Endometrial microvascular endothelial cells (primary cell): ENCODE measurements around the gene ANKMY1. TPM values are rescaled to one million over a fixed set of nuclear protein-coding genes. Genes with fewer than 3 reads are reported as not detected.
"Not testable (repeated sequence)": the region's sequence is repeated elsewhere in the genome, so short reads cannot be mapped to it uniquely, and the experiment has no call there.

ENCODE experiments used
- in situ Hi-C: cut with HindIII; loops from 2 replicates; pipeline ENCODE4 v1.10.0; 2017; ENCODE audit warnings: low sequenced_read_pairs, low pct_unique_long_range_greater_than_20kb; ENCODE audit errors: inconsistent ontology term
- total RNA-seq: library from RNA; depleted of rRNA; stranded (reverse); fragments of >200 nt; gene quantifications from one replicate; pipeline ENCODE4 v1.2.3, GENCODE V29; 2015; ENCODE audit errors: inconsistent ontology term

Gene ANKMY1
- total RNA-seq, 1 donor from 2014 or later: 3.0 TPM

- in situ Hi-C loops: no loop called here
Observed at GRCh38 chr2:240572141-240573031, 14.6 kb upstream of the ANKMY1 start.

DNA sequence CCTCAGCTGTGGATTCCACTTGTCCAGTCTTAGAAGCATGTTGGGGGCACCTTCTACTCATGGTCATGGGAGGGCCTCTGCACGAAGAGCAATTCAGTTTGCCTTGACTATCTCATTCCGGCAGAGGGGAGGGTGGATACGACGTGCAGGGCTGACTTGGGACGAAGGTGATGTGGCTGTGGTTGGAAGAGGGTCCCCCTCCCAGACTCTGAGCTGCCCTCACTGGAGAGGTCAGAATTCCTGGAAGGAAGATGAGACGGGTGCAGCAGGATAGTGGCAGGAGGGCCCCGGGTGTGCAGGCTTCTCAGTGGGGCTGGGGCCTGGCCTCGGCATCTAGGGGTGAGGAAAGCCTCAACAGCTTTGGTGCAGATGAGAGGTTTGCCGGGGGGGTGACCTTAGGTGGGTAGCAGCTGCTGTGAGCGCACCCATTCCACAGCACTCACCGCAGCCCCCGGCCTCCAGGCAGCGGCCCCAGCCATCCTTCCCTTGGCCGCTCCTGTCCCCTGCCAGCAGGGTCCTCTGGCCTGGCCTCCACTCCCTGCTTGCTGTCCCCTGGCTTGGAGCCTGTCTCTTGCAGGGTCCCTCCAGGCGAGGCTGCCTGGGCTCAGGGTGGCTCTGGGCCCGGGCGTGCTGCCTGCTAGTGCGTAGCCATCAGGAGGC is 13.7 kb upstream of the ANKMY1 start:
- in situ Hi-C loops: no loop called here

GRCh38 chr2:240570531-240571313 is 12.9 kb upstream of the ANKMY1 start:
- in situ Hi-C loops: no loop called here

DNA sequence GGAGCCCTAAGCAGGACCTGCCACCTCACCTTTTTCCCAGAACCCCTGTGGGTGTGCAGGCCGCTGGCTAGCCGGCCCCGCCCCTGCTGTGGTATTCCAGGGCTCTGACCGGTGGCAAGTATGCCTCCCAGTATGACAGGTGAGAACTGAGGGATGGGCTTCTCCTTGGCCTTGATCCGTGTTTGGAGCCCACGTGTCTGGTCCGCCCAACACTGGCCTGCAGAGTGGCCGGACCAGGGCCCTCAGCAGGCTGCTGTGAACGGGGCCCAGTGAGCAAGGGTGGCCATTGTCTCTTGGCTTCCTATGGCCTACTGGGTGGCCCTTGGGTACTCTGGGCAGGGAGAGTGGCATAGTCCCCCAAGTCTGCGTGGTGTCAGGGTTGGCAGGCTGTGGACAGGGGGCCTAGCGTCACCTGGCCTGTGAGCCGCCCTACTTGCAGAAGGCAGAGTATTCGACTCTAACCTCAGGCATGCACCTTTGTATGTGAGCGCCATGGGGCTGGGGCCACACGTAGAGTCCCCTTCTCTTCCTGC is 12.3 kb upstream of the ANKMY1 start:
- in situ Hi-C loops: no loop called here

GRCh38 chr2:240569523-240569997 is 11.8 kb upstream of the ANKMY1 start:
- in situ Hi-C loops: no loop called here

DNA sequence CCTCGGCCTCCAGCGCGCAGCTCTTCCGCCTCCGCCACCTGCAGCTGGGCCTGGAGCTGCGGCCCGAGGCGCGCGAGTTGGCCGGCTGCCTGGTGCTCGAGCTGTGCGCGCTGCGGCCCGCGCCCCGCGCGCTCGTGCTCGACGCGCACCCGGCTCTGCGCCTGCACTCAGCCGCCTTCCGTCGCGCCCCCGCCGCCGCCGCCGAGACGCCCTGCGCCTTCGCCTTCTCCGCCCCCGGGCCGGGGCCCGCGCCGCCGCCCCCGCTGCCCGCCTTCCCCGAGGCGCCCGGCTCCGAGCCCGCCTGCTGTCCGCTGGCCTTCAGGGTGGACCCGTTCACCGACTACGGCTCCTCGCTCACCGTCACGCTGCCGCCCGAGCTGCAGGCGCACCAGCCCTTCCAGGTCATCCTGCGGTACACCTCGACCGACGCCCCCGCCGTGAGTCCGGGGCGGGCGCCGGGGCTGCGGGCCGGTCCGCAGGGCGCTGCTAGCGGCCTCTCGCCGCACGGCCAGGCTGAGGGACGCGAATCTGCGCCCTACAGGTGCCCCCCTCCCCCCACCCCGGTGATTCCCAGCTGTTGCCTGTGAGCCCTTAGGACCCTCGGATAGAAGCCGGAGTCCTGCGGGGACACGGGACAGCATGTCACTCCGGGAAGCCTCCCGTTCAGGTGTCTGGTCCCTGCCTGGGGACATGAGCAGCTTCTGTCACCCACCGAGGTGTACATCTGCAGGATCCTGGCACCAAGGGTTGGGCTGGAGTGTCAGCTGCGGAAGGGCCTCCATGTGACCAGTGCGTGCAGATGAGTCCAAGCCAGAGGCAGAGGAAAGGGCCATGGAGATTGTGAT is 11.1 kb upstream of the ANKMY1 start:
- in situ Hi-C loops: no loop called here

DNA sequence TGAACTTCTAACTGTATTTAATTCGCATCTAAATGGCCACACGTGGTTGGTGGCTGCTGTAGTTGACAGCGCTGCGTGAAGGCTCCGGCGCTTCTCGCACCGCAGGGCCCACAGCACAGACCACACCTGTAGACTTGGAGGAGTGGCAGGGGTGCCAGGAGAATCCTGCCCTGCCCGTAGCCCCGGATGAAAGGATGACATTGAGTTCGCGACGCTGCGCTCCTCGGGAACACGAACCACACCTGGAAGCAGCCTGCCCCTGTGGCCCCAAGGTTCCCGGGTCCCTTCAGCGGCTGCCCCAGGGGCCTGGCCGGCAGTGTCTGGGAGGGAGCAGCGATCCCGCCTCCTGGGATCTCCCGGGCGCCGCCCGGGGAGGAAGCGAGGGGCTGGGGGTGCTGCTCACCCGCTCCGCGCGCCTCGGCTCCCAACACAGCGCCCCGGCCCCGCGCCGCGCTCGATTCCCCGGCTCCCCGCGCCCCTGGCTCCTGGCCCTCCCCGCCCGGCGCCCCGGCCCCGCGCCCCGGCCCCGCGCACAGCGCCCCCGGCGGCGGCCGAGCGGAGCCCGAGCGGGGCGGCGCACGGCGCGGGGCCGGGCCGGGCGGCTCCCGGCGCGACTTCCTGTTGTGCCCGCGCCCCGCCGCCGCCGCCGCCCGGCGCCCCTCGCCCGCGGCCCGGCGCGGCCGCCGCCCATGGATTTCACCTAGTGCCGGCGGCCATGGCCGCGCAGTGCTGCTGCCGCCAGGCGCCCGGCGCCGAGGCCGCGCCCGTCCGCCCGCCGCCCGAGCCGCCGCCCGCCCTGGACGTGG is 10.3 kb upstream of the ANKMY1 start, which contains the start of gene RNPEPL1:
Gene RNPEPL1 (plus strand): TSS at position 613 of the 806 bp plus-strand sequence. CDS start 103 bp downstream, at position 716.
- in situ Hi-C loops: no loop called here

DNA sequence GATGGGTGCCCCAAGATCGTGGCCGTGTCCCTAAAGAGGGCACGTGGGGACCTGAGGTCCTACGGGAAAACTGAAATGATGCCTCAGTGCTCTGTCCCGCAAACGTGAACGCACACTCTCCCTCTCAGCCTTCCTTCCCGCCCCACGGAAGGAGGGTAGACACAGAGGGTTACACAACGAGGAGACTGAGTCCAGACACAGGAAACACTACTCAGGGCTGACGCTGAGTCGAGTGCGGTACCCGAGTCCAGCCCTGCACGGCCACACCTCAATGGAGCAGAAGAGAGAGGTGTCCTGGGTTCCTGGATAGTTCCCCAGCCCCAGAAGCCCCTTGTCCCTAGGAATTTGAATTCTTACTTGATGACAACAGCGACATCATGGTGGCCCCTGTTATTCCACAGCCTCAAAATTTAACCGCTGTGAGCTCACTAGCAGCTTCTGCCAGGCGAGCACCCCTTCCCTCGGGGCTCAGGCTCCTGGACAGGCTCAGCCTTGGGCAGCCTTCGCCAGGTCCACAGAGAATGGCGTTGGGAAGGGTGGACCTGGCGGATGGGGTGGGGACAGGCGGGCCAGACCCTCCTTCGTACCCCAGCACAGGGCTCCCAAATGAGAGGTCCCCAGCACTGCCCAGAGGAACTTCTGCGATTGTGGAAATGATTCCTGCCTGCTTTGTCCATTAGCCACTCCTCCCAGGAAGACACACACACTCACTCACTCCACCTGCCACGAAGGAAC is 9.5 kb upstream of the ANKMY1 start:
- in situ Hi-C loops: no loop called here

DNA sequence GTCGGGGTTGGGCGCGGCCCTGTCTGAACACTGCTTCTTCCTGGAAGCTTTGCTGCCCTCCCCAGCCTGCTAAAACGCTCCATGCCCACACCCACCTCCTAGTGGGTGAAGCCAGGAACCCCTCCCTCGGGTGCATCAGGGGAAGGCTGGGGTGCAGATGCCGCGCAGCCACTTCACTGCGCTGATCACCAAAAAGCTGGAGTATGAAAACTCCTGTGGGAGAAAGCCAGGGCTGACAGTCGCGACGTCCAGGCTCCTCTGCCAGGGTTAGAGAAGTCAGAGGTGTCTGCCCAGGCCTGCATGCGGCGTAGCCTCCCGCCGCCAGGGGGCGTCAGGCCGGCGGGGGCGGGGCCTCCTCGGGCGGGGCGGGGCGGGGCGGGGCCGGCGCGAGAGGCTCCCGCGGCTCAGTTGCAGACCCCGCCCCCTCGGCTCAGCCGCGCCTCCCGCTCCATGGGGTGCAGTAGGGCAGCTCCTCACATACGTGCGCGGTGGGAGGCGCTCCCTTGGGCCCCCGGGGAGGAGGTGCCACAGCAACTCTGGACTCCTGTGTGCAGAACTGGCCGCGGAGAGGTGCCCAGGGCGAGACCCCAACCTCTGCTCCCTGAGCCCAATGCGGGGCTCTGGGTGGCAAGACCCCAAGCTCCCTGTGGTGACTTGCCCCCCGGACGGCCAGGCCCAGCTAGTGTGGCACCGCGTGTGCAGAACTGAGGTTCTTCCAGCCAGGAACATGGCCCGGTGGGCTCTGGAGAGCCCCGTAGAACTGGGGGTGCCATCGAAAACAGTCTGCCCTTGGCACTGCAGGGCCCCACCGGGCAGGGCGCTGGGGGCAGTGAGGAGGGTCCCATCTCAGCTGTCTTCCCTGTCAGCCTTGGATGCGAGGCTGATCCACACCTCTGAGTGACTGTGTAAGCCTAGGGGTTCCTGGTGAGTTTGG is 8.7 kb upstream of the ANKMY1 start:
- in situ Hi-C loops: no loop called here

DNA sequence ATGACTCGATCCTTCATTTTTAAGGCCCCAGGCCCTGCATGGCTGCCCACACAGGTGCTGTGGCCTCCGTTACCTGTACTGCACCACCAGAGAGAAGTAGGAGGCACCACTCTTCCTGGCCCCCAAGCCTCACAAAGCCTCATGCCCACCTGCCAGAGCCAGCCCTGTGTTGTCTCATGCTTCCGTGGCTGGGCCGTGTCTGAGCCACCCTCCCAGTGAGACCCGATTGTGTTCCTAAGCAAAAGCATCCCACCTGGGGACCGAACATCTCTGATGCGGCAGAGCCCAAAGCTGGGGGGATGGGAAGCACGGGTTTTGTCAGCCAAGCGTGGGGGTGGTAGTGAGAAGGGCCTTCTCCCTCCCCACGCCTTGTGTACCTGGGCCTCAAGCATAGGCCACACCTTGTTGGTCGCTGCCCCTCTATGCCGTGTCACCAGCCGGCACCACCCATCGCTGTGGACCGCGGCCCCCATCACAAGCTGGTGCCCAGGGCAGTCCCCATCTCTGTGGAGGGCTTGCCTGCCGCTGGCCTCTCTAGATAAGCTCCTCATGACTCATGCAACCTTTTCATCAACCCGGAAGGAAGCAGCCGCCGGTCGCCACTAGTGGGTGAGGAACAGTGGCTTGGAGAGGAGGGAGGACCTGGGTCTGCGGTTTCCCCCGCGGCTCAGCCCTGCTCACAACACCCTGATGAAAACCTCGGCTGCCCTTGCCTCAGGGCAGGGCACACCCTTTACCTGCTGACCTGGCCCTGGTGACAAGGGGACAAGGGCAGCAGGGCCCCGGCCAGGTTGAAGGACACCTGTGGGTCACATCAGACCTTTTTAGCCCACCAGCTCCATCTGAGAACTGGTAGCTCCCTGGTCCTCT is 7.8 kb upstream of the ANKMY1 start:
- in situ Hi-C loops: no loop called here

DNA sequence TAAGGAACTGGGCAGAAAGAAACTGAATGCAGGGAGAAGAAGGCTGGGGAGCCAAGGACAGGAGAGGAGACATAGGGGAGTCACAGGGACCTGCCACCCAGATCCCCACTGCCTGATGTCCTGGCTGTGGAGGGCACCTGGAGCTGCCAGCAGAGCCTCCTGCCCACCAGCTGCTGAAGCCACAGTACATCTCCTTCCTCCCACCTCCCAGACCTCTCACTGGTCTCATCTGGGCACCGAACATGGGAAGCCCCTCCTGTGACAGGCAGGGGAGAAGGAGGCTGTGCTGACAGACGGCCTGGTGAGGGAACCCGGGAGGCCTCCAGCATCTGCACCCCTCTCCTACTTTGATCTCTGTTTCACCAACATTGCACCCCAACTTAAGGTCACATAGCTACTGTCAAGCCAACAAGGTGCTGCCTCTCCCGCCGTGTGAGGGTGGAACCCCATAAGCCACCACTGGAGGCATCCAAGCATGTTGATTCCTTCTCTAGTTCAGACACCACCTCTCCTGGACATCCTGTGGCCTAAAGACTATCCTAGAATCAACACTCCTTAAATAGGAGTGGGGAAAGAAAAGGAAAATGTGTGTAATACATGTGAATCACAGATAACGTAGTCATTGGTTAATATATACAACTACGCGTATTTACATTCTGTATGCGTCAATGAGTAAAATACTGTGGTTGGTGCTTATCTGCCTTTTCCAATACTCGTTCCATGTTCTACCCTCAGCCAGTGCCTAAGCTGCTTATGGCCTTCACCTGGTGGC is 7.0 kb upstream of the ANKMY1 start:
- in situ Hi-C loops: no loop called here

- in situ Hi-C loops: no loop called here
Observed at GRCh38 chr2:240563951-240564560, 6.3 kb upstream of the ANKMY1 start.

DNA sequence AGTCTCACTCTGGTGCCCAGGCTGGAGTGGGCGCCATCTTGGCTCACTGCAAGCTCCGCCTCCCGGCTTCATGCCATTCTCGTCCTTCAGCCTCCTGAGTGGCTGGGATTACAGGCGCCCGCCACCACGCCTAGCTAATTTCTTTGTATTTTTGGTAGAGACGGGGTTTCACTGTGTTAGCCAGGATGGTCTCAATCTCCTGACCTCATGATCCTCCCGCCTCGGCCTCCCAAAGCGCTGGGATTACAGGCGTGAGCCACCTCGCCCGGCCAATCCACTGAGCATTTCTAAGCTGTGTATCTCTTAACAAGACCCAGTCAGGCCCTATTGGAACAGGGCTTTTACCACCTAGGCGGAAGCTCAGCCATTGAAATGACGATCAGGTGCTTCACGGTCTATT is 5.4 kb upstream of the ANKMY1 start:
- in situ Hi-C loops: not testable (repeated sequence)
